WI38 (cell line): ENCODE data around the gene DUOX2.

Experiments
- H3K4me3 ChIP-seq: 2 replicates; pipeline ENCODE4 v1.5.1; 2011; ENCODE audit warnings: low read depth, mild to moderate bottlenecking, control low read depth, low read length
- CTCF ChIP-seq: IDR thresholded peaks from 2 replicates; pipeline ENCODE4 v1.5.1; 2012; ENCODE audit warnings: low read depth, mild to moderate bottlenecking, control low read depth, low read length

DUOX2 gene

GRCh38 chr15:45114076-45114750 is at the start of gene DUOX2, which contains the start of gene DUOXA2:
TSS of gene DUOX2 (minus strand) at chr15:45114172. CDS start at chr15:45113411, 761 bp downstream.
TSS of gene DUOXA2 (plus strand) at chr15:45114326. CDS start at chr15:45114606, 280 bp downstream.
- TF ChIP-seq CTCF, result no peak
- H3K4me3 ChIP-seq, result no peak within 1 kb of the TSS

GRCh38 chr15:45163508-45163856 is 49.5 kb upstream of the DUOX2 start:
- no peak for TF ChIP-seq CTCF

GRCh38 chr15:45162771-45163507 is 49.0 kb upstream of the DUOX2 start:
- TF ChIP-seq CTCF, result peak; percentile 95
- H3K4me3 ChIP-seq, result no peak overlapping the region

More at GRCh38 chr15:45163508-45163856, 49.5 kb upstream of the DUOX2 start:
- H3K4me3 ChIP-seq, result no peak overlapping the region

GRCh38 chr15:45161666-45162065 is 47.7 kb upstream of the DUOX2 start:
- no peak overlapping the region for H3K4me3 ChIP-seq
- TF ChIP-seq CTCF, result no peak

- no peak overlapping the region for H3K4me3 ChIP-seq
- no peak for TF ChIP-seq CTCF
Measured at GRCh38 chr15:45157974-45158373, 44.0 kb upstream of the DUOX2 start.

- TF ChIP-seq CTCF, result no peak
- H3K4me3 ChIP-seq, result no peak overlapping the region
Measured at GRCh38 chr15:45156744-45157455, 42.9 kb upstream of the DUOX2 start.
